ENCODE results near the gene FOXE3.

DNA sequence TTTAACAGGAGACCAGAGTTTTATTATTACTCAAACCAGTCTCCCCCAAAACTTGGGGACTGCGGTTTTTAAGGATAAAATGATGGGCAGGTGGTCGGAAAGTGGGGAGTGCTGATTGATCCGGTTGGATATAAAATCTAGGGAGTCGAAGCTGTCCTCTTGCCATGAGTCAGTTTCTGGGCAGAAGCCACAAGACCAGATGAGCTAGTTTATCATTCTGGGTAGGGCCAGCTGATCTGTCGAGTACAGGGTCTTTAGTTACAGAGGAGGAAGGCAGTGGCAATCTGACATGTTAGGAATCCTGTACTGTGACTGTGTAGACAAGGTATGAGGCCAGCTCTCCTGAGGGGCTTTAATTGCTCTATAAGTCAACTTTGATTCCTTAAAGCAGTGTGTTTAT, 22.9 kb upstream of the FOXE3 start:
- TF ChIP-seq, protein P1, sequence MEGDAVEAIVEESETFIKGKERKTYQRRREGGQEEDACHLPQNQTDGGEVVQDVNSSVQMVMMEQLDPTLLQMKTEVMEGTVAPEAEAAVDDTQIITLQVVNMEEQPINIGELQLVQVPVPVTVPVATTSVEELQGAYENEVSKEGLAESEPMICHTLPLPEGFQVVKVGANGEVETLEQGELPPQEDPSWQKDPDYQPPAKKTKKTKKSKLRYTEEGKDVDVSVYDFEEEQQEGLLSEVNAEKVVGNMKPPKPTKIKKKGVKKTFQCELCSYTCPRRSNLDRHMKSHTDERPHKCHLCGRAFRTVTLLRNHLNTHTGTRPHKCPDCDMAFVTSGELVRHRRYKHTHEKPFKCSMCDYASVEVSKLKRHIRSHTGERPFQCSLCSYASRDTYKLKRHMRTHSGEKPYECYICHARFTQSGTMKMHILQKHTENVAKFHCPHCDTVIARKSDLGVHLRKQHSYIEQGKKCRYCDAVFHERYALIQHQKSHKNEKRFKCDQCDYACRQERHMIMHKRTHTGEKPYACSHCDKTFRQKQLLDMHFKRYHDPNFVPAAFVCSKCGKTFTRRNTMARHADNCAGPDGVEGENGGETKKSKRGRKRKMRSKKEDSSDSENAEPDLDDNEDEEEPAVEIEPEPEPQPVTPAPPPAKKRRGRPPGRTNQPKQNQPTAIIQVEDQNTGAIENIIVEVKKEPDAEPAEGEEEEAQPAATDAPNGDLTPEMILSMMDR (IDR thresholded peaks at IDR 0.05; ENCODE audit: low read length), result no peak
- TF ChIP-seq EZH2phosphoT487 (IDR thresholded peaks at IDR 0.05; ENCODE audit: low read length) (no peak), EZH2 (optimal IDR thresholded peaks at IDR 0.05; ENCODE audit: low read depth, low read length) (no peak)
